Thymus (tissue), 11 donors: ENCODE measurements around the gene PITRM1. TPM values are rescaled to one million over a fixed set of nuclear protein-coding genes. Genes with fewer than 3 reads are reported as not detected.
"Not testable (repeated sequence)": the region's sequence is repeated elsewhere in the genome, so short reads cannot be mapped to it uniquely, and the experiment has no call there.

Experiments
- DNase-seq, 9 donors: peaks; one replicate each; pipeline ENCODE4 v3.0.0-alpha.2; 2013; ENCODE audit warnings: low spot score in 9 of 9, low read depth in 6 of 9, missing footprints in 1 of 9
- H3K27ac ChIP-seq, 2 donors: one replicate each; pipeline ENCODE4 v1.5.1; 2013; ENCODE audit warnings: control low read depth in 1 of 2, low read depth in 1 of 2, low read length in 1 of 2, mild to moderate bottlenecking in 1 of 2, moderate library complexity in 1 of 2
- H3K27me3 ChIP-seq, 2 donors: one replicate each; pipeline ENCODE4 v1.5.1; 2013; ENCODE audit warnings: low read length in 1 of 2; ENCODE audit not compliant: control insufficient read depth in 2 of 2, insufficient read depth in 1 of 2
- H3K36me3 ChIP-seq, 2 donors: one replicate each; pipeline ENCODE4 v1.5.1; 2013; ENCODE audit warnings: low read length in 1 of 2, mild to moderate bottlenecking in 1 of 2, moderate library complexity in 1 of 2; ENCODE audit not compliant: control insufficient read depth in 2 of 2, insufficient read depth in 2 of 2
- H3K4me1 ChIP-seq, 2 donors: one replicate each; pipeline ENCODE4 v1.5.1; 2013; ENCODE audit warnings: low read length in 2 of 2; ENCODE audit not compliant: control insufficient read depth in 2 of 2, insufficient read depth in 2 of 2
- H3K4me3 ChIP-seq, 2 donors: one replicate each; pipeline ENCODE4 v1.5.1; 2013; ENCODE audit warnings: low read length in 2 of 2, control low read depth in 1 of 2, mild to moderate bottlenecking in 1 of 2
- H3K9me3 ChIP-seq, 2 donors: one replicate each; pipeline ENCODE4 v1.5.1; 2013; ENCODE audit warnings: low read length in 1 of 2, mild to moderate bottlenecking in 1 of 2; ENCODE audit not compliant: control insufficient read depth in 2 of 2, insufficient read depth in 1 of 2
- WGBS: extraction: QIAGEN DNeasy Blood & Tissue Kit; methylation state at CpG from one replicate; pipeline ENCODE4 v1.1.7; 2013; 5-methylcytosine and 5-hydroxymethylcytosine counted together
- polyA plus RNA-seq: library from polyadenylated mRNA; stranded (reverse); fragments of 200-250 nt; gene quantifications from one replicate; pipeline ENCODE4 v1.2.3, GENCODE V29; 2013
- total RNA-seq: library from RNA; stranded (reverse); fragments of 120-200 nt; gene quantifications from one replicate; pipeline ENCODE4 v1.2.4, GENCODE V29; 2013
- donor health status: healthy.

Gene PITRM1
- total and polyA plus RNA-seq, 2 donors, result 50.1 to 159 TPM

DNA sequence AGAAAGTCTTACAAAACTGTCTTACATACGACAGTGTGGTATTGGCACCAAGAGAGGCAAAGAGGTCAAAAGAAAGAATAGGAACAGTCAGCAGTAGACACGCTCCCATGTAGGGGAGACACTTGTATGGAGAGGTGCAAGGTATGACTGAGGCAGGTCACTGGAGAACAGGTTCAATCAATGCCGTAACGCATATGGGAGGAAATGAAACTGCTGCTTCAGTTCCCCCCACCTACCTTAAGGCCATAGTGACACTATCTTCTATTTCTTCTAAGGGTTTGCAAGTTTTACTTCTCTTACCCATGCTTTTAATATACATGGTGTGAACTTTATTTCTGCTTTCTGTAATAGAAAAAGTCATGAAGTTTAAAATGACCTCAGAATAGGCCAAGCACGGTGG is 5.5 kb upstream of the PITRM1 start:
- WGBS, result 95% methylated on average over 5 of the region's 5 CpGs
- Histone ChIP-seq H3K4me1 (peaks cover 2 to 6% of the 10 kb centered on the region in 2 donors), H3K27me3 (no peaks in the 10 kb centered on the region), H3K36me3 (no peaks in the 10 kb centered on the region), H3K27ac (no peak overlapping the region), H3K4me3 (no peak overlapping the region), H3K9me3 (no peaks in the 10 kb centered on the region)
- DNase-seq, result no peak

DNA sequence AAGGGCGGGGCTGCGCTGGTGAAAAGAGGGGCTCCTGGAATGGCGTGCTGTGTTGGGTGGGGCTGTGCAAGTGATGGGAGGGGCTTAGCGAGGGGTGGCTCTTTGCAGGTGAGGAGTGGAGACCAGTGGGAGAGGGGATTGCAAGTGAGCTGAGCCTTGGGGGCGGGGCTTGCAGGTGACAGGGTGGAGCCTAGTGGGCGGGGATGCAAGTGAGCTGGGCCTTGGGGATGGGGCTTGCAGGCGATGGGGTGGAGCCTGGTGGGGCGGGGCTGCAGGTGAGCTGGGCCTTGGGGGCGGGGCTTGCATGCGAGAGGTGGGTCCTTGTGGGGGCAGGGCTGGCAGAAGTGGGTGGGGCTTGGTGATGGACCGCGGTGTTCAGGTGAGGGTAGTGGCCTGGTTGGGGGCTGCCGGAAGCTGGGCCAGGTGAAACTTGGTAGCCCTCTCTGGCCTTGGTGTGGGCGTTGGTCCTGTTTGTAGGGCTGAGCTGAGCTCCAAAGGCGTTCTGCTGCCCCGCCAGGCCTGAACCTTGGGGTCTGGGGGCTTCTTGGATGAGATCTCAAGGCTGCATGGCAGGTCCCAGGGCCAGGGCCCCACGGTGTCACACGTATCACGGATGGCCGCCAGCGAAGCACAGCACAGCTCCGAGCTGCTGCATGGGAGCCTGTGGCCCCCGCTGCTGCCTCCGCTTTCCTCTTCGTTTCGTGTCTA is 743 bp upstream of the PITRM1 start:
- H3K27me3 ChIP-seq, result no peaks in the 10 kb centered on the region
- H3K36me3 ChIP-seq, result peaks cover 16 to 17% of the 10 kb centered on the region in 2 donors
- H3K4me3 ChIP-seq, result peak overlapping the region; percentile 31 to 49
- DNase-seq, result no peak
- no peaks in the 10 kb centered on the region for H3K9me3 ChIP-seq
- peak overlapping the region; percentile 47 to 56 for H3K27ac ChIP-seq
- H3K4me1 ChIP-seq, result peaks cover 4 to 14% of the 10 kb centered on the region in 2 donors
- 53% methylated on average over 26 of the region's 26 CpGs for WGBS

DNA sequence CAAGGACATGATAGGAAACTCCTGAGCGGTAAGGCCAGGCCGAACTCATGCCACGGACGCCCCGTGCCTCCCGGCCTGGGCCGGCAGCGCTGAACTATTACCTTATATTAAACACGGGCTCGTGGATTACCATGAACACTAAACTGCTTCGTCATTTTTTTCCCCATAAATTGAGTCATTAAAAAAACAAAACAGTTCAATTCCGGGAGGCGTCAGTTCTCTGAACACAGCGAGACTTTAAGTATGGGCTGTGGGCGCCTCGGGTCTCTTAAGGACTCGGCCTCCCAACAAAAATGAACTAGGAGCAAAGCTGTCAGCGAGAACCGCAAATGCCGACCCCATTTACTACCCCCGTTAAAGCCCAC is 519 bp downstream of the PITRM1 start:
- no peaks in the 10 kb centered on the region for H3K27me3 ChIP-seq
- DNase-seq, result peak in 1 of 9 donors; percentile 30

DNA sequence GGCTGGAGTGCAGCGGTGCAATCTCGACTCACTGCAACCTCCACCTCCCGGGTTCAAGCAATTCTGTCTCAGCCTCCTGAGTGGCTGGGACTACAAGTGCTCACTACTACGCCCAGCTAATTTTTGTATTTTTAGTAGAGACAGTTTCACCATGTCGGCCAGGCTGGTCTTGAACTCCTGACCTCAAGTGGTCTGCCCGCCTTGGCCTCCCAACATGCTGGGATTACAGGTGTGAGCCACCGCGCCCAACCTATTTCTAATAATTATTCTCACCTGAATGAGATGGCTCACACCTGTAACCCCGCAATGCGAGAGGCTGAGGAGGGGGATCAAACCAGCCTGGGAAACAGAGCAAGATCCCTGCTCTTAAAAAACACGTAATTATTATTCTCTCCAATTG is 1.1 kb downstream of the PITRM1 start:
- Histone ChIP-seq H3K4me1 (peaks cover 4 to 14% of the 10 kb centered on the region in 2 donors), H3K4me3 (peak overlapping the region; percentile 62 to 91), H3K36me3 (peaks cover 29 to 34% of the 10 kb centered on the region in 2 donors)
- H3K27me3 ChIP-seq, DNase-seq, H3K27ac ChIP-seq, H3K9me3 ChIP-seq: not testable (repeated sequence)
- 96% methylated on average over 11 of the region's 11 CpGs for WGBS

More for the DNA sequence above, 519 bp downstream of the PITRM1 start:
- peaks cover 24 to 28% of the 10 kb centered on the region in 2 donors for H3K36me3 ChIP-seq
- H3K4me1 ChIP-seq, result peaks cover 4 to 14% of the 10 kb centered on the region in 2 donors
- H3K27ac ChIP-seq, result peak overlapping the region; percentile 76 to 92
- H3K9me3 ChIP-seq, result no peaks in the 10 kb centered on the region
- peak overlapping the region; percentile 62 to 91 for H3K4me3 ChIP-seq
- 1% methylated on average over 21 of the region's 21 CpGs for WGBS

DNA sequence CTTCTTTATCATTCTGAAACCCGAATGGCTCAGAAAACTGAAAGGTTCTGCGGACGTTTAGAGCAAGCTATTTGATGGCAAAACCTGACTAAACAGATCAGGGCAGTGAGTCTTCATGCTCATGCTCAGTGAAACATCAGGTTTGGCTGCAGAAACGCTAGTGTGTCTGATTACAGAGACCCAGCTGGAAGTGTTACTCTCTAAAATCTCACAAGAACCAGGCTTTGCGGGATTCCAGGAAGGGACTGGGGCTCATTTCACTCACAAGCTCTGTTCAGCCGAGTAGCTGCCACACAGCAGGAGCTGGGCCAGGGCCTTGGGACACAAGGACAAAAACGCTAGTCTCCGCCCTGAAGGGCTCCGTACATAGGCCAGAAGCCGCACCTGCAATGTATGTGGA is 2.9 kb downstream of the PITRM1 start:
- Histone ChIP-seq H3K27ac (peak overlapping the region in 1 of 2 donors; percentile 11), H3K27me3 (no peaks in the 10 kb centered on the region), H3K9me3 (no peaks in the 10 kb centered on the region), H3K36me3 (peaks cover 48 to 52% of the 10 kb centered on the region in 2 donors), H3K4me3 (no peak overlapping the region), H3K4me1 (peaks cover 4 to 14% of the 10 kb centered on the region in 2 donors)
- no peak for DNase-seq
- WGBS, result 97% methylated on average over 10 of the region's 10 CpGs

DNA sequence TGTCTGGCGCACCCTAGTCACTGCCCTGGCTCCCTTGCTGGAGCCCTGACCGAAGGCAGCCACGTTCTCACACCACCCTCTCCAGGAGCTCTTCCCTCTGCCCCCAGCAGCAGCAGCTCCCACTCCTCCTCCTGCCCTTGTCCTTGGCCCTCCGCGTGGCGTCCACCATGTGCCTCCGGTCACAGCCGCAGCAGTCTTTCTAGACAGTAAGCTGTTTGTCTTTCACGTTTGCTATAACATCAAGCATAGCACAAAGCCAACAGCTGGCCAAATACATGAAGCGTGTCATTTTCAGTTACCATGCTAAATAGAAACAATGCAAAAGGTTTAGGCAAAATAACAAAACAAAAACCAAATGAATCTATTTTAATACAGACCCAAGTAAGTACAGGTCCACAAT is 3.3 kb downstream of the PITRM1 start:
- peaks cover 52 to 56% of the 10 kb centered on the region in 2 donors for H3K36me3 ChIP-seq
- no peak for DNase-seq

DNA sequence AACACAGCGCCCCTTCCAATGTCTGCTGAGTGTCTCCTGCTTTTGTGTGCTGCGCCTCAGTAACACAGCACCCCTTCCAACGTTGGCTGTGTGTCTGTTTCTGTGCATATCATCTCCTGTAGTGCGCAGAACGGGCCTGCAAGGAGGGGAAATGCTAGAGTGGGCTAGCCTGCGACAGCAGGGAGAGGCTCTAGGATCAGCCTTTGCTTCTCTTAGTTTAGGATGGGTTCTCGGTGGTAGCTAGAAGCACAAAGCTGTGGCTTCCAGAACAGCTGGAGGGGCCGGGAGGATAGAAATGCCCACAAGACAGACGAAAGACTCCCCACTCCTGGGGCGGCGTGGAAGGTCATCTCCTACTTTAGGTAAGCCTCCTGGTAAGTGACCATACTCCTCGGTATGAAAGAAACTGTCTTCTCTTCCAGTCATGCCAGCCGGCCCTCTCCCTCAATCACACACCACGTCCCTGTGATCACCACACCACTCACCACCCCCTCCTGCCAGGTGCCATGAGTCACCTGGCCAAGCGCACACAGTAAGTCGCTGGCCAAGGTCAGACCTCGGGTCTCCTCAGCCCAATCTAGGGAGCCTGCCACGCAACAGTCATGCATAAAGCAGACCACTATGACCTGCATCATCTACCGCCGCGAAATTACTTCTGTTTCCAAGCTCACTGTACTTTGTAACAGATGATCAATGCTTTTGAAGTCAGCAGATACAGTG is 4.8 kb downstream of the PITRM1 start:
- H3K4me3 ChIP-seq, result no peak overlapping the region
- WGBS, result 96% methylated on average over 21 of the region's 21 CpGs
- H3K27ac ChIP-seq, result no peak overlapping the region
- peaks cover 4 to 7% of the 10 kb centered on the region in 2 donors for H3K4me1 ChIP-seq
- no peaks in the 10 kb centered on the region for H3K27me3 ChIP-seq
- peaks cover 64 to 69% of the 10 kb centered on the region in 2 donors for H3K36me3 ChIP-seq
- no peaks in the 10 kb centered on the region for H3K9me3 ChIP-seq
- no peak for DNase-seq

More for the DNA sequence above, 3.3 kb downstream of the PITRM1 start:
- 93% methylated on average over 10 of the region's 10 CpGs for whole genome bisulfite sequencing
- H3K4me1 ChIP-seq, result peaks cover 4 to 14% of the 10 kb centered on the region in 2 donors
- no peaks in the 10 kb centered on the region for H3K9me3 ChIP-seq
- no peaks in the 10 kb centered on the region for H3K27me3 ChIP-seq
- H3K4me3 ChIP-seq, result no peak overlapping the region
- H3K27ac ChIP-seq, result peak overlapping the region in 1 of 2 donors; percentile 11

DNA sequence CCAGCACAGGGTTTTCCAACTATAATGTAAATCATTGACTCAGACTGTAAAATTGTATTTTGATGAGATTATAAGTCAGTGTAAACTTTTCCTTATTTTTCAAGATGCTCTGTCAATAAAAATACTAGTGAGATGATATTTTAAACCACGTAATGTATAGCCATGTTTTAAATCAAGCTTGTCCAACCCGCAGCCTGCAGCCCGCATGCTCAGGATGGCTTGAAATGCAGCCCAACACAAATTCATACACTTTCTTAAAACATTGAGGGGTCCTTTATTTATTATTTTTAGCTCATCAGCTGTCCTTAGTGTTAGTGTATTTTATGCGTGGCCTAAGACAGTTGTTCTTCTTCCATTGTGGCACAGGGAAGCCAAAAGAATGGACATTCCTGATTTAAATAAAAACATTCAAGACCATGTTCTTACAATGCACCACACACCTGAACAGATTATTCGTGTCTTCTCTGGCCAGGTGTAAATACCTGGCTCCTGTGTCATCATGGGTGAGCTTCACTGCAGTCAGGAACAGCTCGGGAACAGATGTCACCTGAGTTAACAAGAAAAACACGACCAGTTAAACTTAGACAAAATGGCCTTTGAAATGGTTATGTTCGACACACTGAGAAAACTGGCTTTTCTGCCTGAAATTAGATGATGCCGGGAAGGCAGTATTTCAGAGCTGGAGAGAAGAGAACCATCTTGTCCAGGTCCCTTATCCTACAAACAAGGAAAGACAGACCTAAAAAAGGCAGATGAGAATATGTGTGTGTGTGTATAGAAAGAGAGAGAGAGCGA is 5.9 kb downstream of the PITRM1 start:
- H3K4me1 ChIP-seq, result peaks cover 4 to 6% of the 10 kb centered on the region in 2 donors
- H3K36me3 ChIP-seq, result peaks cover 72 to 75% of the 10 kb centered on the region in 2 donors
- DNase-seq, result no peak
- no peak overlapping the region for H3K27ac ChIP-seq
- H3K27me3 ChIP-seq, result no peaks in the 10 kb centered on the region
- 97% methylated on average over 10 of the region's 10 CpGs for WGBS
- no peak overlapping the region for H3K4me3 ChIP-seq
- H3K9me3 ChIP-seq, result peaks cover 0 to 1% of the 10 kb centered on the region in 2 donors
